H7 (cell line): ENCODE measurements around the gene SH3GLB1. TPM values are rescaled to one million over a fixed set of nuclear protein-coding genes. Genes with fewer than 3 reads are reported as not detected.
"Not testable (repeated sequence)": the region's sequence is repeated elsewhere in the genome, so short reads cannot be mapped to it uniquely, and the experiment has no call there.

Experiments used
- DNase-seq: peaks from one replicate; pipeline ENCODE4 v3.0.0; 2012
- H3K27me3 ChIP-seq: 2 replicates; pipeline ENCODE4 v1.6.0; 2011; ENCODE audit warnings: mild to moderate bottlenecking, low read length; ENCODE audit not compliant: control insufficient read depth, insufficient read depth
- H3K36me3 ChIP-seq: replicated peaks from 2 replicates; pipeline ENCODE4 v1.5.1; 2011; ENCODE audit warnings: low read length; ENCODE audit not compliant: control insufficient read depth, insufficient read depth
- H3K4me3 ChIP-seq: 2 replicates; pipeline ENCODE4 v1.5.1; 2011; ENCODE audit warnings: low read depth, mild to moderate bottlenecking, control low read depth, low read length, moderate library complexity; ENCODE audit not compliant: insufficient read depth
- total RNA-seq: library from RNA; depleted of rRNA; stranded (reverse); fragments of >200 nt; shearing (Covaris generic); gene quantifications from 2 replicates; pipeline ENCODE4 v1.2.3, GENCODE V29; 2014; rRNA removed

The SH3GLB1 gene
- total RNA-seq = 20.6 and 28.0 TPM in 2 replicates

DNA sequence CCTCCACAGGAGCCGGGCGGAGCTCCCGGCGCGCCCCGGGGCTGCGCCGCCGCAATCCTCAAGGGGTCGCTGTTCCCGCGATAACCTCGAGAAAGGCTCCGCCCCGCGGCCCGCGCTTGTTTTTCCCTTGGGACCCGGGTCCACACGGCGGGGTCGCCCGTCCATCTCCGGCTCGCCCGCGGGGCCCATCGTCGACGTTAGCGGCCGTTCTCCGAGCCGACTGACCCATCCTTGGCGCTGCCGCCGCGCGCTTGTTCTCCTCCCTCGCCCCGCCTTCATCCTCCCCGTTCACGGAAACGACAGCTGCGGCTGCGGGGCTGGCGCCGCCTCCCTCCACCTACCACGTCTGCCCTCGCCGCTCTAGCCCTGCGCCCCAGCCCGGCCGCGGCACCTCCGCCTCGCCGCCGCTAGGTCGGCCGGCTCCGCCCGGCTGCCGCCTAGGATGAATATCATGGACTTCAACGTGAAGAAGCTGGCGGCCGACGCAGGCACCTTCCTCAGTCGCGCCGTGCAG is at the start of gene SH3GLB1:
TSS of gene SH3GLB1 (plus strand) at position 119 of the 514 bp plus-strand sequence. CDS start at position 443, 324 bp downstream.
- peak; percentile 86 for DNase-seq
- H3K4me3 ChIP-seq = peak within 1 kb of the TSS; percentile 86
- no peaks in the 10 kb centered on the region for H3K27me3 ChIP-seq
- no peaks in the 10 kb centered on the region for H3K36me3 ChIP-seq

DNA sequence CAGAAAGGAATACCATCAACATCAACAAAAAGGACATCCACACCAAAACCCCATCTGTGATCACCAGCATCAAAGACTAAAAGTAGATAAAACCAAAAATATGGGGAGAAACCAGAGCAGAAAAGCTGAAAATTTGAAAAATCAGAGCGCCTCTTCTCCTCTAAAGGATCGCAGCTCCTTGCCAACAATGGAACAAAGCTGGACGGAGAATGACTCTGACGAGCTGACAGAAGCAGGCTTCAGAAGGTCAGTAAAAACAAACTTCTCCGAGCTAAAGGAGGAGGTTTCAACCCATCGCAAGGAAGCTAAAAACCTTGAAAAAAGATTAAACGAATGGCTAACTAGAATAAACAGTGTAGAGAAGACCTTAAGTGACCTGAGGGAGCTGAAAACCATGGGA is 46.0 kb upstream of the SH3GLB1 start:
- not testable (repeated sequence) for H3K27me3 ChIP-seq, H3K36me3 ChIP-seq, H3K4me3 ChIP-seq, DNase-seq

DNA sequence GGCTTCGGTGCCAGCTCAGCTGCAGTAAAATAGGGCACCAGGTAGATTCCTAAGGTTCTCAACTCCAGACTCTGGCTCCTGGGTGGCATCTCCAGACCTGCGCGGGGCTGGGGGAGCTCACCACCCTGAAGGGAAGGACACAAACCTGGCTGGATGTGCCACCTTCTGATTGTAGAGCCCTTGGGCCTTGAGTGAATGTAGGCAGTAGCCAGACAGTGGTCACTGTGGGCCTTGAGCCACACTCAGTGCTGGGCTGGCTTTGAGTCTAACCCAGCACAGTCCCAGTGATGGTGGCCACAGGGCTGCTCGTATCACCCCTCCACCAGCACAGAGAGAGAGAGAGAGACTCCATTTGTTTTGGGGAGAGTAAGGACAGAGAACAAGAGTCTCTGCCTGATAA is 38.0 kb upstream of the SH3GLB1 start:
- Histone ChIP-seq H3K36me3 (no peaks in the 10 kb centered on the region), H3K4me3 (no peak overlapping the region), H3K27me3 (no peaks in the 10 kb centered on the region)
- DNase-seq = no peak

GRCh38 chr1:86687595-86687994 is 16.8 kb upstream of the SH3GLB1 start:
- no peaks in the 10 kb centered on the region for H3K27me3 ChIP-seq
- no peaks in the 10 kb centered on the region for H3K36me3 ChIP-seq
- no peak for DNase-seq
- H3K4me3 ChIP-seq = no peak overlapping the region

DNA sequence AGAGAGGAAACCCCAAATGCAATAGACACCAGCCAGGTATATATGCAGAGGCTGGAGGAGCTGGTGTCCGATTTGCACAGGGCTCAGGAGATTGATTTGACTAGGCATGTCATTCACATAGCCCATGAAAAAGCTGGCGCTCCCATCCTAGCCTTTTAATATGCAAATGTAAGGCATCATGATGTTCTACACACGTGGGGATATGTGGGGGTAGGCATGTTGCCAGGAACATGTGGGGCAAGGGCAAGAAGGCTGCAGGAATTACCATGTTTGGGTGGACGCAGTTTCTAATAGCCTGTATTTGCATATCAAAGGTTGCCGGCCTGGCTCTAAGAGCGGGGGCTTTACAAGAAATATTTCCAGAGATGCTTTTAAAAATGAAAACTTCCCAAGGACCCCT is 11.7 kb upstream of the SH3GLB1 start:
- Histone ChIP-seq H3K36me3 (no peaks in the 10 kb centered on the region), H3K4me3 (no peak overlapping the region), H3K27me3 (no peaks in the 10 kb centered on the region)
- DNase-seq = no peak

DNA sequence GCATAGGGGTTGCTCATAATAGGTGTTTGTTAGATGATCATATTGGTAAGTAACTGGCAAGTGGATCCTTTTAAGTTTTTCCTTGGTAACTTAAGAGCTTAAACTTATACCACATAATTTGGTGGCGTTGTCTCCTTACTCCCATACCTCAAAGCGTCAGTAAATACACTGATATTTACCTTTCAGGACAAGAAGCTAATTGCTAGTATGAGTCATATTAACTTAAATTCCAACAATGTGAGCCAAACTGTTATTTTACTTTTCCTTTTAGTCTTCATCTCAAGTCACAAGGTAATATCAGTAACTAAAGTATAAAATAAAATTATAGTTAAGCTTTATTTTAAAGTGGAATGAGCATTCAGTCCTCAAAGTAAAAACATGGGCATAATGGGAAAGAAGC is 9.0 kb upstream of the SH3GLB1 start:
- H3K27me3 ChIP-seq = no peaks in the 10 kb centered on the region
- DNase-seq = no peak

GRCh38 chr1:86696522-86696921 is 7.9 kb upstream of the SH3GLB1 start:
- DNase-seq = no peak
- no peak overlapping the region for H3K4me3 ChIP-seq
- no peaks in the 10 kb centered on the region for H3K27me3 ChIP-seq
- no peaks in the 10 kb centered on the region for H3K36me3 ChIP-seq

More for the DNA sequence above, 9.0 kb upstream of the SH3GLB1 start:
- H3K4me3 ChIP-seq = no peak overlapping the region
- H3K36me3 ChIP-seq = no peaks in the 10 kb centered on the region

GRCh38 chr1:86699186-86699585 is 5.2 kb upstream of the SH3GLB1 start:
- DNase-seq = no peak

DNA sequence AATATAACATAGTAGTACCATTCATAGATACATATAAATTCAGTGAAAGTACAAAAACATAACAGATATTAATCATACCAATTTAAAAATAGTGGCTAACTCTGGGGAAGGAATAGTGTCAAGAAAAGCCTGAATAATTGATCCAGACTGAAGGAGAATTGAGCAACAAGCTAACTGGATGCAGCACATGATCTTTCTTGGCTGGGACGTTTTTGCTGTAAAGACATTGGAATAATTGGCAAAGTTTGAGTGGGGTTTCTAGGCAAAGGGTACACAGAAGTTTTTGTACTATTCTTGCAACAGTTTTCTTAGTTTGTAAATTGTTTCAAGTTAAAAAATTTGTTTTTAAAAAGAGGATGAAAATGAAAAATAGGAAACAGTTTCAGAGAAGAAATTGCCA is 2.6 kb upstream of the SH3GLB1 start:
- DNase-seq = no peak
- no peaks in the 10 kb centered on the region for H3K27me3 ChIP-seq
- no peaks in the 10 kb centered on the region for H3K36me3 ChIP-seq
- no peak overlapping the region for H3K4me3 ChIP-seq

More at GRCh38 chr1:86699186-86699585, 5.2 kb upstream of the SH3GLB1 start:
- H3K27me3 ChIP-seq = no peaks in the 10 kb centered on the region
- no peak overlapping the region for H3K4me3 ChIP-seq
- H3K36me3 ChIP-seq = no peaks in the 10 kb centered on the region

- not testable (repeated sequence) for H3K27me3 ChIP-seq, H3K36me3 ChIP-seq, DNase-seq, H3K4me3 ChIP-seq
Observed at GRCh38 chr1:86702954-86703494, 1.4 kb upstream of the SH3GLB1 start.

DNA sequence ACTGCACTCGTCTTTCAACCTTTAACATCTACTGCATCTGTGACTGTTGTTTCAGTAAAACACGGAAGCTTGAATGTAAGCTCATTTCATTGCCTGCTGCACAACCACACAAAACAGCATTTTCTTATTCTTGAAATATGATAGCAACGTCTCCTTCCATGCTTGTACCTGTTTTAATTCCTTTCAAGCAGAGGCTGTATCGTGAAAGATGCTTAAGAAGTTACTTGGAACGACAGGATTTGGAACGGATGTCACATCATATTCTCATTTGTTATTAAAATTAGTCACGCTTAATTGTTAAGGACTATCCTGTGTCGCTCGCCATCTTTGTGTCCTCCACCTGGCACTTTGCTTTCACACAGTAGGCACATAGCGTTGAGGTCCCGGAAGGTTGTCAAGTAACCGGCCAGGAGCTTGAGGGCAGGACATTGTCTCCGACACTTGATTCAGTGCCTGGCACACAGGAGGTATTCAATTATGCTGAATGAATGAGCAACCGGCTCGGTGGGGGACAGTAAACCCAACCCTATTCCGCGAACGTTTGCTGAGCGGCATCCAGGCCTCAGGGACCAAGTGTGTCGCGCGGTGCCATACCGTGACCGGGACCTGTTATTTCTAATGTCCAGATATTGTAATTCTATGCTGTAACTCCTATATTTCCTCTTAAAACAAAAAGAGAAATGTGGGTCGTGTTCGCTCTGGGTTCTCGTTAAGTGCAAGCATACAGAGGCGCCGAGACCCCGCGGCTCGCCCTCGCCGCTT is 499 bp upstream of the SH3GLB1 start:
- peak overlapping the region; percentile 86 for H3K4me3 ChIP-seq
- no peak for DNase-seq
- no peaks in the 10 kb centered on the region for H3K27me3 ChIP-seq
- H3K36me3 ChIP-seq = no peaks in the 10 kb centered on the region

DNA sequence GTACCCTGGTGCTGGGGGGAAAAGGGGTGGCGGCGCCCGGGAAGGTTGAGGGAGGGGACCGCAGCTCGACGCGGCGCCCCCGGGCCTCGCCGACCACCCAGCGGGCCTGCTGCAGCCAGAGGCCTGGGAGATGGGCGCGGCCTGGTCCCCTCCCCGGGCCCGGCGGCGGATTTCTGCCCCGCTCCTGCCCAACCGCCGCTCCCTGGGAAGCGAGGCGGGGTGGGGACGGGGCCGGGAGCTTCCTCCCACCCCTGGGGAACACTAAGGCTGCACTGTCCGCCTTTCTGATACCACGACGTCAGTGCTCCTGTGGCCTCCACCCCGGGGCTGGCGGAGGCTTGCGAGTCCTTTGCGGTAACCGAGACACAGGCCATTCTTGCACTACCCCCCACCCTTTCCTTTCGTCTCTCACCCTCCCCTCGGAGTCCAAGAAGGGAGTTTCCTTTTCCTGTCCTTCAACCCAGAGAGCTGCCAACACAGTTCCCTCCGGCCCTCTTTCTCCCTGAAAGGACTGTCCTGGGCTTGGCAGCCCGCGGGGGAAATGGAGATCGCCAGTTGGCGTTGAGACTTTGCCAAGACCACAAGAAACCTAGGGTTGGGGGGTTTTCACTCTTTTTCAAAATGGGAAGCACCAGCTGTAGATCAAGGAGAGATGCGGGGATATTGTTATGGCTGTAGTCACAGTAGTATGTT is 742 bp downstream of the SH3GLB1 start:
- Histone ChIP-seq H3K27me3 (no peaks in the 10 kb centered on the region), H3K4me3 (peak overlapping the region; percentile 86), H3K36me3 (no peaks in the 10 kb centered on the region)
- DNase-seq = peak; percentile 71

DNA sequence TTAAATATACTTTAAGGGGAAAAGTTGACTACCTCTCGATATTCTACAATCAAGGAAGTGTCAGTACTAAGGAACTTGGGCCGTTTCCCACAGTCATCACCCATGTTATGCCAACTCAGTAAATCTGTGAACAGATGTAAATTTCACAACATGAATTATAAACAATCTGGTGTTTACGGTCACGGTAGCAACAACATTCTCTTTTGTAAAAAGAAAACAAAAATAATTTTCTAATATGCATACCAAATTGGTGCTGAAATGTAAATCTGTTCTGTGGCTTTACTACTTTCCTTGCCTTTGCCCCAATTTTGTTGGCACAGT is 1.2 kb downstream of the SH3GLB1 start:
- DNase-seq = no peak
- Histone ChIP-seq H3K27me3 (no peaks in the 10 kb centered on the region), H3K36me3 (no peaks in the 10 kb centered on the region), H3K4me3 (peak overlapping the region; percentile 86)

DNA sequence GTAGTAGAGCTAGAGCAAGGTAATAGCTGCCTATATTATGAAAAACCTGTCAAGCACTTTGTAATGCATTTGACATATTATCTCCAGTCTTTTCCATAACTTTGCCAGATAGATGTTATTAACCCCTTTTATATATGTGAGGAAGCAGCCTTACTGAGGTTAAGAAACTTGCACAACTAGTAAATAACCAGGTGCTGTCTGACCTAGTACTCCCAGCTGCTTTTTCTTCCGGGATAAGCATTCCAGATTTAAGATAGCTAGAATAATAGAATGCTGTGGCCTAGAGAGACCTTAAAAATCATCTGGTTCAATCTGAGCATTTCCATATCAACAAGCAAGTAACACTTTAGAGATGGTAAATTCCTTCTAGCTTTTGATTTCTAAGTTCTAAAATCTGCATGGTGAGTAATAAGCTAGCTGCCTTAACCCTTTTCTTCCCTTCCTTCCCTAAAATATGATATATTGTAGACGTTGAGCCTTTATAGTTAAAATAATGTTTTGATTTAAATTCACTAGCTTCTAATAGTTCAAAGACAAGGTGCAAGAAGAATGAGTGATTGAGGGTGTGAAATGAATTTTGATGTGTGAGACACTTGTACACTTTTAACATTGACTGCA is 1.8 kb downstream of the SH3GLB1 start:
- DNase-seq = no peak
- Histone ChIP-seq H3K36me3 (no peaks in the 10 kb centered on the region), H3K4me3 (peak overlapping the region; percentile 86; the same call in 1 of the 2 replicates), H3K27me3 (no peaks in the 10 kb centered on the region)
